ENCODE data around the gene SLC5A11. TPM values are rescaled to one million over a fixed set of nuclear protein-coding genes. Genes with fewer than 3 reads are reported as not detected.

The SLC5A11 gene
- total RNA-seq, 2 donors from 2014 or later: not detected

GRCh38 chr16:24825696-24826095, 20.1 kb upstream of the SLC5A11 start:
- DNase-seq (ENCODE audit: low spot score): no peak
- H3K27me3 ChIP-seq (replicated peaks; ENCODE audit: insufficient read depth): no peaks in the 10 kb centered on the region
- peaks cover 8 to 14% of the 10 kb centered on the region in 2 donors for H3K36me3 ChIP-seq
- H3K27ac ChIP-seq: no peak overlapping the region
- no peaks in the 10 kb centered on the region for H3K9me3 ChIP-seq
- WGBS: 58% methylated on average over 10 of the region's 10 CpGs
- TF ChIP-seq POLR2A (IDR thresholded peaks at IDR 0.05) (no peak), POLR2AphosphoS5 (IDR thresholded peaks at IDR 0.05) (no peak)
- TF ChIP-seq, protein P1, sequence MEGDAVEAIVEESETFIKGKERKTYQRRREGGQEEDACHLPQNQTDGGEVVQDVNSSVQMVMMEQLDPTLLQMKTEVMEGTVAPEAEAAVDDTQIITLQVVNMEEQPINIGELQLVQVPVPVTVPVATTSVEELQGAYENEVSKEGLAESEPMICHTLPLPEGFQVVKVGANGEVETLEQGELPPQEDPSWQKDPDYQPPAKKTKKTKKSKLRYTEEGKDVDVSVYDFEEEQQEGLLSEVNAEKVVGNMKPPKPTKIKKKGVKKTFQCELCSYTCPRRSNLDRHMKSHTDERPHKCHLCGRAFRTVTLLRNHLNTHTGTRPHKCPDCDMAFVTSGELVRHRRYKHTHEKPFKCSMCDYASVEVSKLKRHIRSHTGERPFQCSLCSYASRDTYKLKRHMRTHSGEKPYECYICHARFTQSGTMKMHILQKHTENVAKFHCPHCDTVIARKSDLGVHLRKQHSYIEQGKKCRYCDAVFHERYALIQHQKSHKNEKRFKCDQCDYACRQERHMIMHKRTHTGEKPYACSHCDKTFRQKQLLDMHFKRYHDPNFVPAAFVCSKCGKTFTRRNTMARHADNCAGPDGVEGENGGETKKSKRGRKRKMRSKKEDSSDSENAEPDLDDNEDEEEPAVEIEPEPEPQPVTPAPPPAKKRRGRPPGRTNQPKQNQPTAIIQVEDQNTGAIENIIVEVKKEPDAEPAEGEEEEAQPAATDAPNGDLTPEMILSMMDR (IDR thresholded peaks at IDR 0.05): no peak
- intact Hi-C loops (cut with DNase I): no loop called here
- H3K4me3 ChIP-seq: no peak overlapping the region
- H3K4me1 ChIP-seq (replicated peaks): no peaks in the 10 kb centered on the region

GRCh38 chr16:24826096-24826690, 19.6 kb upstream of the SLC5A11 start:
- no peaks in the 10 kb centered on the region for H3K4me1 ChIP-seq (replicated peaks)
- DNase-seq (ENCODE audit: low spot score): no peak
- 56% methylated on average over 12 of the region's 12 CpGs for WGBS
- TF ChIP-seq POLR2A (IDR thresholded peaks at IDR 0.05): no peak
- TF ChIP-seq, protein P1 (IDR thresholded peaks at IDR 0.05): no peak
- no peak for TF ChIP-seq POLR2AphosphoS5 (IDR thresholded peaks at IDR 0.05)
- no peaks in the 10 kb centered on the region for H3K27me3 ChIP-seq (replicated peaks; ENCODE audit: insufficient read depth)
- peaks cover 4 to 13% of the 10 kb centered on the region in 2 donors for H3K36me3 ChIP-seq
- no peak overlapping the region for H3K4me3 ChIP-seq
- intact Hi-C loops (cut with DNase I): no loop called here
- H3K27ac ChIP-seq: no peak overlapping the region
- H3K9me3 ChIP-seq: no peaks in the 10 kb centered on the region

- Histone ChIP-seq H3K27me3 (replicated peaks; ENCODE audit: insufficient read depth) (no peaks in the 10 kb centered on the region), H3K27ac (no peak overlapping the region), H3K4me3 (no peak overlapping the region), H3K4me1 (replicated peaks) (no peaks in the 10 kb centered on the region), H3K36me3 (peaks cover 4 to 12% of the 10 kb centered on the region in 2 donors), H3K9me3 (no peaks in the 10 kb centered on the region)
- TF ChIP-seq, protein P1 (IDR thresholded peaks at IDR 0.05): no peak
- TF ChIP-seq POLR2A (IDR thresholded peaks at IDR 0.05) (no peak), POLR2AphosphoS5 (IDR thresholded peaks at IDR 0.05) (no peak)
- no peak for DNase-seq (ENCODE audit: low spot score)
- intact Hi-C loops (cut with DNase I): no loop called here
- 91% methylated on average over 9 of the region's 9 CpGs for WGBS
These were observed 18.8 kb upstream of the SLC5A11 start for GRCh38 chr16:24826817-24827566.

DNA sequence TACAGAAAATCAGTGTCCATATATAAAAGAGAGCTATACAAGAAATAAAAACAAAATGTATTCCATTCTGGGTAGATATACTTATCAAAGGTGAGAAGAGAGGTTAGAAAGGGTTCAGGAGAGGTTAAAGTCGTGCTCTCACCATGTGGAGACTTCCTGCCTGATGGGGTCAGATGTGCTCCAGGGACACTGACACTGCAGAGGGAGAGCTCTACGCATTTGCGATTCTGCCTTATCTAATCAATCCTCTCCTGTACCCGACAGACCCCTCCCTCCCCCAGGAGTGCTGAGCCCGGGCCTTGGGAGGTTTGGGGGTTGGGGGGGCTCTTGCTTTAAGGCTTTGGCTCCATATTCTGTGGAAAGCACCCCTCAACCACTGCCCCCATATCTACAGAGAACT, 16.6 kb upstream of the SLC5A11 start:
- H3K4me3 ChIP-seq: no peak overlapping the region
- intact Hi-C loops (cut with DNase I): no loop called here
- no peak overlapping the region for H3K27ac ChIP-seq
- H3K4me1 ChIP-seq (replicated peaks): no peaks in the 10 kb centered on the region
- 65% methylated on average over 5 of the region's 5 CpGs for WGBS
- H3K36me3 ChIP-seq: no peaks in the 10 kb centered on the region
- DNase-seq (ENCODE audit: low spot score): no peak
- H3K27me3 ChIP-seq (replicated peaks; ENCODE audit: insufficient read depth): no peaks in the 10 kb centered on the region
- no peaks in the 10 kb centered on the region for H3K9me3 ChIP-seq
- TF ChIP-seq POLR2AphosphoS5 (IDR thresholded peaks at IDR 0.05) (no peak), POLR2A (IDR thresholded peaks at IDR 0.05) (no peak)
- TF ChIP-seq, protein P1 (IDR thresholded peaks at IDR 0.05): no peak

GRCh38 chr16:24833352-24833751, 12.4 kb upstream of the SLC5A11 start:
- no peaks in the 10 kb centered on the region for H3K4me1 ChIP-seq (replicated peaks)
- WGBS: 87% methylated on average over 6 of the region's 6 CpGs
- H3K27ac ChIP-seq: no peak overlapping the region
- no peaks in the 10 kb centered on the region for H3K27me3 ChIP-seq (replicated peaks; ENCODE audit: insufficient read depth)
- no peaks in the 10 kb centered on the region for H3K9me3 ChIP-seq
- H3K4me3 ChIP-seq: no peak overlapping the region
- intact Hi-C loops (cut with DNase I): no loop called here
- H3K36me3 ChIP-seq: no peaks in the 10 kb centered on the region
- TF ChIP-seq, protein P1 (IDR thresholded peaks at IDR 0.05): no peak
- TF ChIP-seq POLR2A (IDR thresholded peaks at IDR 0.05) (no peak), POLR2AphosphoS5 (IDR thresholded peaks at IDR 0.05) (no peak)
- DNase-seq (ENCODE audit: low spot score): no peak

Data from prostate gland (tissue), 2 donors.